Muscle layer of duodenum (tissue), 2 donors: ENCODE data around the gene NCK2.

Source experiments
- H3K27ac ChIP-seq: one replicate; pipeline ENCODE4 v1.7.0; 2013; ENCODE audit warnings: mild to moderate bottlenecking, low read length
- H3K27me3 ChIP-seq: one replicate; pipeline ENCODE4 v1.7.0; 2013; ENCODE audit warnings: low read depth, mild to moderate bottlenecking, control low read depth, low read length
- H3K36me3 ChIP-seq, 2 donors: one replicate each; pipeline ENCODE4 v1.7.0; 2013; ENCODE audit warnings: low read length in 2 of 2, control low read depth in 1 of 2, mild to moderate bottlenecking in 1 of 2; ENCODE audit not compliant: insufficient read depth in 2 of 2, control insufficient read depth in 1 of 2
- H3K4me1 ChIP-seq, 2 donors: one replicate each; pipeline ENCODE4 v1.7.0; 2013; ENCODE audit warnings: low read length in 2 of 2, mild to moderate bottlenecking in 2 of 2, control low read depth in 1 of 2, moderate library complexity in 1 of 2; ENCODE audit not compliant: insufficient read depth in 2 of 2, control insufficient read depth in 1 of 2
- H3K4me3 ChIP-seq, 2 donors: one replicate each; pipeline ENCODE4 v1.7.0; 2013; ENCODE audit warnings: low read length in 2 of 2, low read depth in 1 of 2, mild to moderate bottlenecking in 1 of 2
- H3K9me3 ChIP-seq, 2 donors: one replicate each; pipeline ENCODE4 v1.7.0; 2013; ENCODE audit warnings: low read length in 2 of 2, control low read depth in 1 of 2, mild to moderate bottlenecking in 1 of 2; ENCODE audit not compliant: control insufficient read depth in 1 of 2
- donor health status: healthy.

Gene NCK2

DNA sequence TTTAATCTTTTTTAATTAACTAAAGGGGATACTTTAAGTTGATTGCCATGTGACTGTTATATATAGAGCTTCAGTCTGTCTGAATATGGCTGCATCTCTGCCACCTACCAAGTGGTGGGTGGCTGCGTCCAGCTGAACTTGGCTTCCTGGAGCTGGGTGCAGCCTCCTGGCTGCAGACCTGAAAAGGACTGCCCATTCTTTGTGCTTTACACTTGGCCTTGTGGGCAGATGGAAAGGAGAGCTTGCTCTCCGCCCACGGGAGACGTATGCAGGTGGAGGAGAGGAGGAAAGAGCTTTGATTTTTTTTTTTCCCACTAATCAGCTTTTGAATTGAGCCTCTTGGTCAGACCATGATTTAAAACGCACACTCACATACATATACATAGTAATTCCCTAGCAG, 34.7 kb downstream of the NCK2 start:
- Histone ChIP-seq H3K4me3 (no peak overlapping the region), H3K4me1 (peaks cover 9 to 27% of the 10 kb centered on the region in 2 donors), H3K27me3 (no peaks in the 10 kb centered on the region), H3K9me3 (no peaks in the 10 kb centered on the region), H3K36me3 (no peaks in the 10 kb centered on the region), H3K27ac (no peak overlapping the region)

DNA sequence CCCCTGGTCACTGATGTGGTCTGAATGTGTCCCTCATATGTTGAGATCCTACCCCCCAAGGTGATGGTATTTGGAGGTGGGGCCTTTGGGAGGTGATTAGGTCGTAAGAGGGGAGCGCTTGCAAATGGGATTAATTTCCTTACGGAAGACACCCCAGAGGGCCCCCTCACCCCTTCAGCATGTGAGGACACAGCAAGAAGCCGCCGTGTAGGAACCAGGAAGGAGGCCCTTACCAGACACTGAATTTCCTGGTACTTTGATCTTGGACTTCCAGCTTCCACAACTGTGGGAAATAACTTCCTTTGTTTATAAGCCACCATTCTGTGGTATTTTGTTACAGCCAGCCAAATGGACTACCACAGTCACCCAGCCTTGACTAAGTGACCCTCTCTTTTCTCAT, 35.9 kb downstream of the NCK2 start:
- Histone ChIP-seq H3K27ac (no peak overlapping the region), H3K36me3 (no peaks in the 10 kb centered on the region), H3K27me3 (no peaks in the 10 kb centered on the region), H3K4me3 (no peak overlapping the region), H3K4me1 (peaks cover 9 to 27% of the 10 kb centered on the region in 2 donors), H3K9me3 (no peaks in the 10 kb centered on the region)

DNA sequence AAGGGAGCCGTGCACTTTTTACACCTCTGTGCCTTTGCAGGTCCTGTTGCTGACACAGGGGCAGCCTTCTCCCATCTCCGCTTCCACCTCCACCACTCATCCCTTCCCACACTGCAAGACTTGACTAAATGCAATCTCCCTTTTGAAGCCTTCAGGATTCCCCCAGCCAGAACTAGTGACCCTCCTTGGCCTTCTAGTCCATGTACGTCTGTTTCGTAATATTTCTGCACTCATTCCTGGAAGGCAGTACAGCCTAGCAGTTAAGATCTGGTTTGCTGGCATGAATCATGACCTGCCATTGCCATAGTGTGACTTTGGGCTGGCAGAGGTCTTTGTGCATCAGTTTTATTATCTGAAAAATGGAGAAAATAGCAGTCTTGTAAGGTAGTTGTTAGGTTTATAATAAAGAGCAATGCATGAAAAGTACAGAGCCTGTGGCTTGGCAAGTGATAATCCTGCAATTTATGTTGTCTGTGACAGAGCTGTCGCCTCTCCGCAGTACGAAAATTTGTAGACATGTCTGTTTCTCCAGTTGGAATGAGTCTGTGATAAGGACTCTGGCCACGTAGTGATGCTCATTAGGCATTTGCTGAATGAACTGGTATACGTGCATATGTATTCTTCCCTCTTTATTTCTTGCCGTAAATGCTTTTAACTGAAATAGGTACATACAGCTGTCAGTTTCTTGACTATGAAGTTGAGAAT, 36.7 kb downstream of the NCK2 start:
- no peak overlapping the region for H3K27ac ChIP-seq
- no peaks in the 10 kb centered on the region for H3K9me3 ChIP-seq
- no peaks in the 10 kb centered on the region for H3K27me3 ChIP-seq
- H3K4me3 ChIP-seq: no peak overlapping the region
- no peaks in the 10 kb centered on the region for H3K36me3 ChIP-seq
- peaks cover 9 to 23% of the 10 kb centered on the region in 2 donors for H3K4me1 ChIP-seq

DNA sequence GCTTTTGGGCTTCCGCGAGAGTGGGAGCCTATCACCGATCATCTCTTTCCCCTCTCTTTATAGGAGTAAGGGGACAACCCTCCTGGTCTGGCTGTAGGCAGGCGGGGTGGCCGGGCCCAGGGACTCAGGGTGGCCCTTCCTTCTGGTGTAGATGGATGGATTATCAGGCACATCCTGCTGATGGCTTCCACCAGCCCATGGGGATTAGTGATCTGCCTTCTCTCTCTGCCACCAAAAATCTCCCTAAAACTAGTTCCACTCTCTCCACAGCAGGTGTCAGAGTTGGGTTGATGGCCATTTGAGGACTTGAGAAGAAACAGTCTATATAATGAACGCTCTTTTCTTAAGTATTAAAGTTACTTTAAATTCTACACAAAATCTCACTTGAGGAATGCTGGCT, 37.4 kb downstream of the NCK2 start:
- H3K4me3 ChIP-seq: no peak overlapping the region
- H3K4me1 ChIP-seq: peaks cover 9 to 16% of the 10 kb centered on the region in 2 donors

DNA sequence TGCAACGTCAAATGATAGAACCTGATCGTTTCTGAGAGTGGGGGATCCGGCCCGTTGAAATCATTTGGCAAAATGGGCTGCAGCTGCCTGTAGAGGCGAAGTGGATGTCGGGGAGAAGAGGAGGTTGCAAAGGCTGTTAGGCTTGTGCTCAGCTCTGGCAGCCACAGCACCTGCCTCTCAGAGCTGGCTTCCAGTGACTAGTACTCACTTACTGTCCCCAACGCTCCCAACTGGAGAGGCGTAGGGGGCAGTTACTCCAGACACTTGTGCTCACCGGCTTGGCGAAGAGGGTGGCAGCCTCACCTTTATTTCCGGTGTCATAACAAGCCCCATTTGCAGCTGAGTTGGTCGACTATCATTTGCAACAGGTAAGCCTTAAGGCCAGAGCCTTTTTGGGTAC, 37.9 kb downstream of the NCK2 start:
- Histone ChIP-seq H3K4me1 (peaks cover 4 to 13% of the 10 kb centered on the region in 2 donors), H3K4me3 (no peak overlapping the region), H3K27me3 (no peaks in the 10 kb centered on the region), H3K27ac (no peak overlapping the region), H3K36me3 (no peaks in the 10 kb centered on the region), H3K9me3 (no peaks in the 10 kb centered on the region)

More for the DNA sequence above, 37.4 kb downstream of the NCK2 start:
- Histone ChIP-seq H3K9me3 (no peaks in the 10 kb centered on the region), H3K36me3 (no peaks in the 10 kb centered on the region), H3K27ac (no peak overlapping the region), H3K27me3 (no peaks in the 10 kb centered on the region)

GRCh38 chr2:105783151-105783738, 38.5 kb downstream of the NCK2 start:
- Histone ChIP-seq H3K36me3 (no peaks in the 10 kb centered on the region), H3K27ac (no peak overlapping the region), H3K4me3 (no peak overlapping the region), H3K27me3 (no peaks in the 10 kb centered on the region), H3K9me3 (no peaks in the 10 kb centered on the region), H3K4me1 (peaks cover under 1 to 10% of the 10 kb centered on the region in 2 donors)

GRCh38 chr2:105783972-105784371, 39.3 kb downstream of the NCK2 start:
- H3K27me3 ChIP-seq: no peaks in the 10 kb centered on the region
- no peaks in the 10 kb centered on the region for H3K9me3 ChIP-seq
- no peaks in the 10 kb centered on the region for H3K36me3 ChIP-seq
- peaks cover 0 to 10% of the 10 kb centered on the region in 2 donors for H3K4me1 ChIP-seq
- H3K4me3 ChIP-seq: no peak overlapping the region
- no peak overlapping the region for H3K27ac ChIP-seq

- Histone ChIP-seq H3K27me3 (no peaks in the 10 kb centered on the region), H3K9me3 (no peaks in the 10 kb centered on the region), H3K36me3 (no peaks in the 10 kb centered on the region), H3K27ac (no peak overlapping the region), H3K4me1 (peaks cover 0 to 10% of the 10 kb centered on the region in 2 donors), H3K4me3 (no peak overlapping the region)
Measured at GRCh38 chr2:105784589-105784988, 39.9 kb downstream of the NCK2 start.

- no peak overlapping the region for H3K4me3 ChIP-seq
- H3K36me3 ChIP-seq: no peaks in the 10 kb centered on the region
- H3K4me1 ChIP-seq: peaks cover 0 to 14% of the 10 kb centered on the region in 2 donors
- H3K27ac ChIP-seq: no peak overlapping the region
- H3K27me3 ChIP-seq: no peaks in the 10 kb centered on the region
- no peaks in the 10 kb centered on the region for H3K9me3 ChIP-seq
Measured at GRCh38 chr2:105785095-105785847, 40.6 kb downstream of the NCK2 start.

DNA sequence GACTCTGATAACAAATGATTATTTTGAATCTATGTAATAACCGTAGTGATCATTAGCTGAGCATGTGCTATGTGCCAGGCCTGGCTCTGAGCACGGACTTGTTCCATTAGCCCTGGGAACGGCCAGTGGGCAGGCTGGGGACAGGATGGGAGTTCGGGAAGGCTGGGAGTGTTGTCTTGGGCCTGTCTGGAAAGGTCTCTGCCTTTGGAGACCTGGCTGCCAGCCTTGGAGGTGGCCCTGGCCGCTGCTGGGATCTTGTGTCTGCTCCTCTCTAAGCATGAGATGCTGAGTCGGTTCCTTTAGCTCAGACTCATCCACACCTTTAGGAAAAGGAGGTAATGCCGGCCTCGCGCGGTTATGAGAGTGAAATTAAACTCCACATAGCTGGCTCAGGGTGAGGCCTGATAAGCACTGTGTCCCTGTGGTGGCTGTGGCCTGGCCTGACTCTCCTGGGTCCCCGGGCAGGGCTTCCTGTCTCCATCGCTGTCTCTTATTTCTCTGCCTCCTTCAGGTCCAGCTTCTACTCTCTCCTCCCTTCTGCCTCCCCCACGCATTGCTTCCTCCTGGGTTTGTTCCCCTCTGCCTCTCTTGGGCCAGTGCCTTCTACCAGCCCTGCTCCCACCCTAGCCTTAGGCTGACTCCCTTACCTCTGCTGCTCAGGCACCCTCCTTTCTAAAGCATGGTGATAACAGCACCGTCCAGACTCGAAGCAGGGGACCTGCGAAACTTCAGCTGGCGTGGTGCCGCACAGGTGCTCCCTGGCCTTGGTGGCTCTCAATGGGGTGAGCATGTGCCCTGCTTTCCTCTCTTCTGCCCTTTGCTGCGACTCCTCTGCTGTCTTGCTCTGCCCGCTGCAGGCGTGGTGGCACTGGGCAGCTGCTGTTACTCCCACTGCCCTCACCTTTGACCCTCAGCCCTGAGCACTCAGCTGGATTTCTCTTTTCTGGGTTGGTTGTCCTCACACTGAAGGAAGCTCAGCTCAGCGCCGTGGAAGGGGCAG, 41.8 kb downstream of the NCK2 start:
- H3K27ac ChIP-seq: no peak overlapping the region
- H3K4me1 ChIP-seq: peaks cover 4 to 15% of the 10 kb centered on the region in 2 donors
- H3K36me3 ChIP-seq: no peaks in the 10 kb centered on the region
- no peak overlapping the region for H3K4me3 ChIP-seq
- no peaks in the 10 kb centered on the region for H3K27me3 ChIP-seq
- no peaks in the 10 kb centered on the region for H3K9me3 ChIP-seq
